Pons (tissue), 1 donor: ENCODE results near the gene CYP24A1.

Experiments used
- DNase-seq: peaks from one replicate; pipeline ENCODE4 v3.0.0-alpha.2; 2016; ENCODE audit warnings: low spot score

CYP24A1 gene

DNA sequence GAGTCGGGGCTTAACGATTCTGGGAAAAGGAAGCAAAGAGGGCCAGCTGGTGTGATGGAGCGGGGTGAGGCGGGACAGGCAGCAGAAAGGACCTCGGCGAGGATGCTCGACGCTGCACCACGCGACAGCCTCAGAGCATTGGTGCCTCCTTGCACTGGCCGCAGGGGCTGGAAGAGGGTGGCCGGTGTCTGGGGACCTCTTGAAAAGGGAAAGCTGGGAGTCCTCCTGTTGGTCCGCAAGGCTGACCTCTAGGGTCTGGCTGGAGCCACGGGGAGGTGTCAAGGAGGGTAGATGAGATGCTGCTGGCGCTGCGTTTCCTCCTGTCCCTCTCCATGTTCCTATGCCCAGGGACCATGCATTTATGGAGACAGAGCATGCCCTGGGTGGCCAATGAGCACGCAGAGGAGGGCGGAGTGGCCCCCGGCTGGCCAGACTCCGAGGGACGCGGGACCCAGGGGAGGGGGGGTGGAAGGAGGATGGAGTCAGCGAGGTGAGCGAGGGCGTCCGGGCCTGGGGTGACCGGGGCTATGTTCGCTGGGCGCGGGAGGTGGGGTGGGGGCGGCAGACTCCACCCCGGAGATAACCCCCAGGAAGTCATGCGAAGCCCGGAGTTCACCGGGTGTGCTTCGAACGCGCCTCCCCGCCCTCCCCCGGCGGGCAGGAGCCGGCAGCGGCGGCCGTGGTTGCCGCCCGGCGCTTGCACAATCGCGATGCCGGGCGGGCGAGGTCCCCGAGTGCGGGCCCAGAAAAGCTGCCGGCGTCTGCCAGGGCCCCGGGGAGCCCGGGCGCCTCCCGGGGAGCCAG, at the start of gene CYP24A1:
Gene CYP24A1 (minus strand): TSS at position 334 of the 804 bp plus-strand sequence. CDS start 407 bp downstream, outside the sequence.
- no peak for DNase-seq

GRCh38 chr20:54223285-54223684, 49.5 kb upstream of the CYP24A1 start:
- DNase-seq, result no peak

DNA sequence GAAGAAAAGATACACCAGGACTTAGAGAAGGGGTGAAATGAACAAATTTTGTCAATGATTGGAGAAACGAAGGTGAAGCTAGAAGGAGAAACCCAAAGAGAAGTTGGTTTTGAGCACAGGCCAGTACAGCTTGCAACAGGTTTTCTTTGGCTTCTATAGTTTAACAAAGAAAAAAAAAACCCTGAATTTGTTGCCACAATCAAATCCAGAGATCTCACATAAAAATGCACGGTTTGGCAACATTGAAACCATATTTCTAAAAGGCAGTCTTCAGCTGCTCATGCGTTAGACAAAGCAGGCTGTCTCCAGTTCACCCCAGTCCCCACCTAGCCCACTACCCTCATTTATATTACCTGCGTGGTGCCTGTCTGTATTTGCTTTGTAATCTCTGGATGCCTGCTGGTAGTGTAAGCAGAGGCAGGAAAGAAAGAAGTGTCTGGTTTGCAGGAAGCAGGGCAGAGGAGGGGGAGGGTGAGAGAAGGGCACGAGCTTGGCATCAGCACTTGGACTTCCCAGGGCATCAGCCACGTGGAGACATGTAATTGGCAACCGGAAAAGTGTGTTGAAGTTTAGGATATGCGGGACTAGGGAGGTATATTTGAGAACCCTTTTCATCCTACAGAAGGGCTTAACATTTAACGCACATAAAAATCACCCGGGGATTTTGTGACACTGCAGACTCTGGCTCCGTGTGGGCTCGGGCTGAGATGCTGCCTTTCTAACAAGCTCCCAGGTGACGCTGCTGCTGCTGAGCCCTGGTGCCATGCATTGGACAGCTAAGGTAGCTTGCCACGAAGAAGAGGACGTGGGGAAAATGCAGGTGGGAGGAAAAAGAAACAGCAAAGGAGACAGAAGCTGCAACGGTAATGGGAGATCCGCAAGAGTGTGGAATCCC, 48.5 kb upstream of the CYP24A1 start:
- no peak for DNase-seq

DNA sequence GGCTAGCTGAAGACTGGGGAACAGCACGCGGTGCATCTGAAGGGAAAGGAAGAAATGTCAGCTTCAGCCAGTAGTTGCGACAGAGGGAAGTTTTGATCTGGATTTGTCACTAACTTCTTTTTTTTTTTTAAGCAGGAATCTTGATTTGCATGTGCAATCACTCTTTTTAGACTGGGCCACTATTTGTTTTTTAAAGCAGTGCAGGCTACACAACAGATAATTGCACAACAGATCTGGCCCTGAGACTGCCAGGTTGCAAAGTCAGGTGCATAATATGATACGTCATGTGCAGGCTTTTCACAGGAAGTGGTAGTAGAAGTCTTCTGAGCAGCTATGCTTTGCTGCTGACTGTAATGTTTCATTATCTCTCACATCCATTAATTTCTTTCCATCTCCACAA, 47.6 kb upstream of the CYP24A1 start:
- DNase-seq, result no peak

GRCh38 chr20:54220722-54221121, 46.9 kb upstream of the CYP24A1 start:
- no peak for DNase-seq

- DNase-seq, result peak; percentile 69
Measured at GRCh38 chr20:54219751-54220426, 46.1 kb upstream of the CYP24A1 start.

- DNase-seq, result no peak
Measured at GRCh38 chr20:54218470-54218869, 44.7 kb upstream of the CYP24A1 start.

GRCh38 chr20:54217762-54218161, 44.0 kb upstream of the CYP24A1 start:
- DNase-seq, result no peak

DNA sequence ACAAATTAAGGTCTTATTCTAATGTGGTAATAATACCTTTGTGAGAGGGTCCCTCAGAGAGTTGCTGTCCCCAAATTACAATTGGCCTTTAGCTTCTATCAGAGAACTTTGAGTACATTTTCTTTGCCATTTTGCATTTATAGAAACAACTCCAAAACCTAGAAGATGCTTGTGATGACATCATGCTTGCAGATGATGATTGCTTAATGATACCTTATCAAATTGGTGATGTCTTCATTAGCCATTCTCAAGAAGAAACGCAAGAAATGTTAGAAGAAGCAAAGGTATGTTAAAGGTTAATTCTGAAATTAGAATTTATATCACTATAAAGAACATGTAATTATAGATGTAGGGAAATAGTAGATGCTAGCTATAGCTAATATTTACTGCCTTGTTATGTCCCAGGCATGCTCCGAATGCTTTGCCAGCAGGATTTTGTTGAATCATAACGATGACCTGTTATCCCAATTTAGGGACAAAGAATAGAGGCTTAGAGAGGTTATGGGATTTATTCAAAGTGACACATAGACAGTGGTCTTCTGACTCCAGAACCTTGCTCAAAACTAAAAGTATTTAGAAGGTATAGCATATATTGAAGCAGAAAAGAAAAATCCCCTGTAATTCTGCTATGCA, 41.5 kb upstream of the CYP24A1 start:
- no peak for DNase-seq

GRCh38 chr20:54214566-54214965, 40.8 kb upstream of the CYP24A1 start:
- no peak for DNase-seq

DNA sequence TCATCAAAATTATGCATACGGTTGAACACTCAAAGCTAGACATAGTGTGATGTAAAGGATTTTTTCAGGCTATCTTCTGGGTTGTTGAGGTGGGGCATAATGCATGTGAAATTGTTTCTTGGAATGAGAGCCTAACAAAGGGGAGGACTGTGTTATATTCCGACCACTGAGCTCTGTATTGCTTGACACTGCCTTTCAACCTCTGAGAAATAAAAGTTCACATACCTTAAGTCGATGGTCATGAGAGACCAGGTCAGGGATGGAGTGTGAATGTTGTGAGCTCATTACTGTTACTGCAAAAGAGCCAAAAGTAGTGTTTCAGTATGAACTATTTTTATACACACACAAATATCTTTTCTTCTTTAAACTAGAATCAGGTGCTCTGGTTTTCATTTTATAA, 39.1 kb upstream of the CYP24A1 start:
- DNase-seq, result no peak

GRCh38 chr20:54212226-54212625, 38.4 kb upstream of the CYP24A1 start:
- DNase-seq, result no peak

- DNase-seq, result no peak
Measured at GRCh38 chr20:54209216-54209813, 35.5 kb upstream of the CYP24A1 start.

DNA sequence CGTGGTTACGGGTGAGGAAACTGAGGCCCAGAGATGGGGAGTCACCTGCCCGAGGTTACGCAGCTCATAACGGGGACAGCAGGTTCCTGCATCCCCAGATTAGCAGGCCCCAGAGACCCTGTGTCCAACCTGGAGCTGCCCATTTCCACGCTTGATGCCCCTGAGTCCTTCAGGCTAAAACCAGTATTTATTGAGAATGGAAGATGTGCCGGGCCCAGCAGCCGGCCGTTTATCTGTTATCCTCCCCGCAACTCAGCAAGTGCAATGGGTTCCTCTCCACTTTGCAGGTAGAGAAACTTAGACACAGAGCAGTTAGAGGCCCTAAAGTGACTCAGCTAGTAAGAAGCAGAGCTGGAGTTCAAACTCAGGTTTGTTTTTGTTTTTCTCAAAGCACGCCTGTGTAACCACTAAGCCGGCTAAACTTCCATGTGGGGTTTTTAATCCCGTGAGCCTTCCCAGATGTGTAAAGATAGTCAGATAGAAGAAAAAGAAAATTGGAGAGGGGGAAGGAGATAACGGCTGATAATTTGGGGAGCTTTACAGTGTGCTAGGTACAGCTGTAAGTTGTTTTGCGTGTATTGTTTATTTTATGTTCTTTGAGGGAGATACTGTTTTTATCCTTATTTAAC, 34.9 kb upstream of the CYP24A1 start:
- DNase-seq, result peak; percentile 19

DNA sequence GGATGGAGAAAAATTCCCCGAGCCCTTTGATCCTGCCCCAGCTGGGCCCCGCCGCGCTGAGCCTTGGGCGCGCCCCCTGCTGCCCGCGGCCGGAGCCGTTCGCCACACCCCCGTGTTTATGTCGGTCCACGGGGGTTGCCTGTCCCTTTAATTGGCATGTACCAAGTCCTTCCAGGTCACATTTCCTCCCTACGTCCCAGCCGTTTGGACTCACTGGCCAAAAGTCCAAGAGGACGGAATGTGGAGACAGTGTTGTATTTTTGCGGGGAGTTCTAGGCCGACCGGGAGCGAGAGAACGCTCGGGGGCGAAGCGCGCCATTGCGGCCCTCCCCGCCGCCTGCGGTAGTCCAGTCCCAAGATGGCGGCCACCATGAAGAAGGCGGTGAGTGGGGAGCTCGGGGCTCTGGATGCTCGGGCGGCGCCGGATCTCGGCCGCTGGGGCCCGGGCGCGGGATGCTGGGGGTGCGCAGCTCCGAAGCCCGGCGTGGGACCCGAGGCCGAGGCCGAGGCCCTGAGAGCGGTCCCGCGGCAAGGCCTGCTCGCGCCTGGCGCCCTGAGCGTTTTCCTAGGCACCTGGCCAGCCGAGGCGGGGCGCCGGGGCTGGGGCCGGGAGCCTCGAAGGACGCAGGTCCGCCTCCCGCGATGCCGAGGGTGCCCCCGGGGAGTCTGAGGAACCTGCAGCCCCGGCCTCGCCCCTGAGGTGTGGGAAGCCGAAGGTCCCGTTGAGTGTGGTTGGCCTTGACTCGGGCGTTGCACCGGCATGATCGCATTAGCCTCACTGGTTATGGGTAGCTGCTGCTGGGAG, 34.2 kb upstream of the CYP24A1 start, which contains the start of gene PFDN4:
Gene PFDN4 (plus strand): TSS at position 345 of the 805 bp plus-strand sequence. CDS start 14 bp downstream, at position 359.
- peak; percentile 75 for DNase-seq

GRCh38 chr20:54207053-54207742, 33.4 kb upstream of the CYP24A1 start:
- no peak for DNase-seq

- no peak for DNase-seq
Measured at GRCh38 chr20:54205450-54205849, 31.7 kb upstream of the CYP24A1 start.

DNA sequence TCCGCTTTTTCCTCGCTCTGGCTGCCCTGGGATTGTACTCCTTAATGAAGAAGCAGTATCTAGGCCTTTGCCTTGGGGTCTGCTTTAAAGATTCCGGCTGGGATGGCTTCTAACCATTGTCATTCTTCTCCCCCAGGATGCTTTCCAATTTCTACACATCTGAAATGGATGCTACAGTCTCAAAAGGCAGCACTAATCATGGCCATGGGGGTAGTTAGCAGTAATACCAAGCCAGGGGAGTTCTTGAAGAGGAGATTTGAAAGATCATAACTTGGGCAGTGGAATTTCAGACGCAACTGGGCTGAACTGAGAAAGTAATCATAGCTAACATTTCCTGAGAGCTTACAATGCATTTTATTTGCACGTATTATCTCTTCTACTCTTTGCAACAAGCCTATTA, 30.7 kb upstream of the CYP24A1 start:
- DNase-seq, result no peak

- no peak for DNase-seq
Measured at GRCh38 chr20:54204063-54204462, 30.3 kb upstream of the CYP24A1 start.
